K562 (cell line): ENCODE results near the gene CTPS1. TPM values are rescaled to one million over a fixed set of nuclear protein-coding genes. Genes with fewer than 3 reads are reported as not detected.

Experiments
- ATAC-seq: fragments of 200-7000 bp; cut with Tn5 transposase; 3 replicates; pipeline ENCODE4 v1.9.1; 2020; ENCODE audit warnings: moderate library complexity
- BruUV-seq: library from RNA; stranded (reverse); fragments of 400-500 nt; replicated peaks from 2 replicates; lab custom pipeline; 2021; lab: Mats Ljungman, UMichigan
- CTCF ChIA-PET: fragments of 300-600 bp; formaldehyde crosslinking; extraction: SDS; loops from one replicate; lab custom pipeline; 2021; ENCODE audit warnings: low intra/inter-chr PET ratio; lab: Yijun Ruan, JAX
- POLR2A ChIA-PET: fragments of 300-600, 350-650 bp; sonication (Branson Sonifier 250); formaldehyde crosslinking; extraction: SDS; loops from one replicate; lab custom pipeline; 2021; ENCODE audit warnings: antibody characterized with exemption, inconsistent platforms; lab: Yijun Ruan, JAX
- DNase-seq, 4 experiments: peaks; one replicate each; pipeline versions ENCODE4 v3.0.0 to v3.0.0-alpha.2; 2011 to 2018; ENCODE audit warnings: low spot score in 3 of 4, mixed read lengths in 3 of 4; ENCODE audit errors: extremely low read depth in 1 of 4
- FAIRE-seq: peaks from 2 replicates; lab custom pipeline; 2011; peaks lifted over from hg19 to GRCh38; lab: Jason Lieb, UNC
- H2AFZ ChIP-seq: 2 replicates; pipeline ENCODE4 v1.6.0; 2011; ENCODE audit warnings: low read depth, low read length, control low read depth, inconsistent platforms
- H3K27ac ChIP-seq: fragments of 200-600 bp; 3 replicates; pipeline ENCODE4 v1.8.0; 2011; ENCODE audit warnings: low read depth, mild to moderate bottlenecking, control low read depth, inconsistent platforms, low read length, moderate library complexity, mixed read lengths; ENCODE audit errors: extremely low read depth
- H3K27me3 ChIP-seq, 2 experiments: fragments of 300-600 bp in 1 of 2; 2 replicates in 1 of 2; 3 replicates in 1 of 2; pipeline versions ENCODE4 v1.6.0 to v1.8.0; 2011; ENCODE audit warnings: inconsistent platforms in 2 of 2, low read length in 2 of 2, mild to moderate bottlenecking in 1 of 2, mixed read lengths in 1 of 2, moderate library complexity in 1 of 2; ENCODE audit not compliant: control insufficient read depth in 2 of 2, insufficient read depth in 2 of 2
- H3K36me3 ChIP-seq: fragments of 300-600 bp; 3 replicates; pipeline ENCODE4 v1.8.0; 2011; ENCODE audit warnings: mild to moderate bottlenecking, low read length, inconsistent platforms; ENCODE audit not compliant: control insufficient read depth, insufficient read depth
- H3K4me1 ChIP-seq, 2 experiments: fragments of 200-600 bp in 1 of 2; replicated peaks in 1 of 2; 2 replicates in 1 of 2; 3 replicates in 1 of 2; pipeline versions ENCODE4 v1.5.1 to v1.8.0; 2011; ENCODE audit warnings: inconsistent platforms in 2 of 2, low read length in 2 of 2, mild to moderate bottlenecking in 1 of 2, mixed read lengths in 1 of 2, moderate library complexity in 1 of 2; ENCODE audit not compliant: control insufficient read depth in 2 of 2, insufficient read depth in 2 of 2
- H3K4me2 ChIP-seq: 2 replicates; pipeline ENCODE4 v1.6.1; 2011; ENCODE audit warnings: low read length, control low read depth, inconsistent platforms, mixed read lengths; ENCODE audit not compliant: insufficient read depth
- H3K4me3 ChIP-seq: fragments of 200-600 bp; sonication (generic), shearing (Covaris generic); 2 replicates; pipeline ENCODE4 v1.5.1; 2016; ENCODE audit warnings: control low read depth, inconsistent platforms
- H3K79me2 ChIP-seq: fragments of 200-600 bp; 3 replicates; pipeline ENCODE4 v1.8.0; 2011; ENCODE audit warnings: low read length, inconsistent platforms; ENCODE audit not compliant: control insufficient read depth, insufficient read depth
- H3K9ac ChIP-seq, 2 experiments: 2 replicates each; pipeline versions ENCODE4 v1.6.0 to v1.6.1; 2011; ENCODE audit warnings: low read depth in 2 of 2, low read length in 2 of 2, control low read depth in 1 of 2, inconsistent platforms in 1 of 2, mild to moderate bottlenecking in 1 of 2, mixed read lengths in 1 of 2; ENCODE audit not compliant: insufficient read depth in 1 of 2
- H3K9me1 ChIP-seq: one replicate; pipeline ENCODE4 v1.6.0; 2011; ENCODE audit warnings: inconsistent platforms, mild to moderate bottlenecking, low read length, moderate library complexity; ENCODE audit not compliant: control insufficient read depth, insufficient read depth
- H3K9me3 ChIP-seq: replicated peaks from 2 replicates; pipeline ENCODE4 v1.5.1; 2011; ENCODE audit warnings: low read depth, low read length, inconsistent platforms; ENCODE audit not compliant: control insufficient read depth, insufficient read depth
- H4K20me1 ChIP-seq: replicated peaks from 2 replicates; pipeline ENCODE4 v1.6.1; 2011; ENCODE audit warnings: low read length, inconsistent platforms, mixed read lengths; ENCODE audit not compliant: control insufficient read depth, insufficient read depth
- CHD1 ChIP-seq: fragments of 200-600 bp; sonication (generic); IDR thresholded peaks from one replicate; pipeline ENCODE4 v1.6.1; 2012; ENCODE audit warnings: mild to moderate bottlenecking, moderate library complexity, low read length, inconsistent platforms
- HDGF ChIP-seq: fragments of 450-650 bp; IDR thresholded peaks from 2 replicates; pipeline ENCODE4 v1.6.1; 2016
- MAFK ChIP-seq: IDR thresholded peaks from 2 replicates; pipeline ENCODE4 v1.6.1; 2011; ENCODE audit warnings: low read length, improper control_type of control experiment
- NR2C1 ChIP-seq, 2 experiments: fragments of 450-650 bp; IDR thresholded peaks; 2 replicates each; pipeline ENCODE4 v1.6.1; 2017; ENCODE audit warnings: mild to moderate bottlenecking in 2 of 2, antibody characterized with exemption in 1 of 2, inconsistent platforms in 1 of 2, missing compliant biosample characterization in 1 of 2, missing genetic modification characterization in 1 of 2
- POLR2AphosphoS5 ChIP-seq: IDR thresholded peaks from 2 replicates; pipeline ENCODE4 v1.6.1; 2011; ENCODE audit warnings: mild to moderate bottlenecking, low read depth, low read length, moderate library complexity; ENCODE audit not compliant: control insufficient read depth, insufficient read depth
- RNF2 ChIP-seq: sonication (generic); IDR thresholded peaks from 2 replicates; pipeline ENCODE4 v1.6.1; 2016
- SMAD4 ChIP-seq: fragments of 250-450 bp; sonication (Bioruptor Pico); conservative IDR thresholded peaks from 2 replicates; pipeline ENCODE4 v1.8.0; 2021; ENCODE audit warnings: inconsistent platforms, mild to moderate bottlenecking, moderate library complexity
- ZFP36 ChIP-seq: fragments of 150-350 bp; IDR thresholded peaks from 2 replicates; pipeline ENCODE4 v1.6.1; 2018; ENCODE audit warnings: low read length, low read depth; ENCODE audit not compliant: partially characterized antibody
- ZNF764 ChIP-seq: fragments of 250-450 bp; sonication (Bioruptor Pico); IDR thresholded peaks from 2 replicates; pipeline ENCODE4 v1.4.0; 2020; ENCODE audit warnings: low read depth, mild to moderate bottlenecking, moderate library complexity
- ZNF830 ChIP-seq: fragments of 250-450 bp; sonication (Bioruptor Pico); IDR thresholded peaks from 2 replicates; pipeline ENCODE4 v1.5.0; 2021; ENCODE audit warnings: mild to moderate bottlenecking
- WGBS: fragments of 100-300 bp; shearing (Covaris generic); methylation state at CpG from one replicate; pipeline ENCODE4 v1.1.6; 2016; ENCODE audit warnings: low coverage, mixed read lengths; ENCODE audit not compliant: insufficient coverage; ENCODE audit errors: missing lambda C conversion rate; 5-methylcytosine and 5-hydroxymethylcytosine counted together
- in situ Hi-C: fragments of 300-500 bp; cut with MboI; formaldehyde crosslinking; loops from 4 replicates; pipeline ENCODE4 v1.15.0; 2018; ENCODE audit warnings: inconsistent platforms, mixed read lengths
- intact Hi-C: fragments of 100-400 bp; cut with micrococcal nuclease; formaldehyde crosslinking; loops from 2 replicates; pipeline ENCODE4 v1.14.2; 2022
- polyA plus RNA-seq, 8 experiments: library from polyadenylated mRNA; depleted of rRNA in 4 of 8; stranded (reverse) in 5 of 8; unstranded in 3 of 8; fragments of >200 nt; fragmentation: Nextera tagmentation in 2 of 8; fragmentation: Illumina TruSeq in 1 of 8; extraction: Ambion mirVana in 2 of 8; extraction: Trizol in 1 of 8; gene quantifications; 2 replicates each; pipeline versions ENCODE4 v1.2.1 to v1.2.3, GENCODE V29; 2011 to 2014; ENCODE audit warnings: inconsistent platforms in 1 of 8, missing spikeins in 1 of 8
- total RNA-seq, 7 experiments: library from RNA; depleted of rRNA in 6 of 7; stranded (reverse); fragments of >200 nt in 6 of 7; fragmentation: Illumina TruSeq in 2 of 7; extraction: Trizol in 2 of 7; gene quantifications; 2 replicates each; pipeline versions ENCODE4 v1.2.1 to v1.2.3, GENCODE V29; 2011 to 2021; ENCODE audit warnings: low replicate concordance in 1 of 7
- TF ChIP-seq, protein P1 (sequence below): fragments of 450-650 bp; IDR thresholded peaks from 2 replicates; pipeline ENCODE4 v1.6.1; 2018; ENCODE audit warnings: mild to moderate bottlenecking, low read depth; ENCODE audit not compliant: partially characterized antibody
- TF ChIP-seq, protein P2 (sequence below): fragments of 250-450 bp; sonication (Bioruptor Pico); IDR thresholded peaks from 2 replicates; pipeline ENCODE4 v1.5.0; 2021; ENCODE audit warnings: mild to moderate bottlenecking, borderline replicate concordance
- TF ChIP-seq, protein P3 (sequence below): sonication (generic); formaldehyde crosslinking; IDR thresholded peaks from 2 replicates; pipeline ENCODE4 v1.8.0; 2022; ENCODE audit warnings: mild to moderate bottlenecking, missing genetic modification reagents

CTPS1 gene
- total and polyA plus RNA-seq, 9 of the 15 experiments (the other 6 are each of a cell fraction or from before 2014, with no cell fraction given), result 44.4 to 164 (median 87.7) TPM

DNA sequence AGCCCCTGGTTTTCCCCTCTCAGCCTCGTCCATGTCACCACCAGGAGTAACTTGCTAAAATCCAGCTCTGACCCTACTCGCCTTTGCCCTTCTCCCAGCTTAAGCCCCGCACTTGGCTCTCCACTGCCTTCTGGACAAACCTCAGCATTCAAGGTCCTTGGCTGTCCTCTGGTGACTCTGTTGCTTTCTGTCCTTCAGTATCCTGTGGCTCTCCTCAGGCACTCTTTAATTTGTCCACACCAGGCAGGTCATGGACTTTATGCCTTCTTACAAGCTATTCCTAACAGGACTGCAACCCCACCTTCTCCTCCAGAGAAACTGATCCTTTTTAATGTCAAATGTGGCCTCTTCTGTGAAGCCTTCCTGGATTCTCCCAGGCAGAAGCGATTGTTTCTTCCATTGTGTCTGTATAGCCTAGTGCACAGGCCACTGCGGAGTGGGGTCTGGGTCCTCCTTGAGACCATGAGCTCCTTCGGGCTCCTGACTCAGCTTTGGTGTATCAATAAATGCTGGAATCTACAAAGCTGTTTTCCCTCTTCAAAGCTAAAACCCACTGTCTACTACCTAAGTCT is 26.7 kb upstream of the CTPS1 start:
- no TSS peak for BruUV-seq
- Histone ChIP-seq H3K4me3 (no peak overlapping the region), H3K27me3 (peaks cover 5 to 10% of the 10 kb centered on the region in 2 experiments; a peak in 3 of 5 replicates), H3K9ac (peak overlapping the region in 1 of 2 experiments; percentile 80; a peak in 2 of 4 replicates), H3K4me1 (peaks cover 5 to 12% of the 10 kb centered on the region in 2 experiments; a peak in 4 of 5 replicates), H4K20me1 (no peaks in the 10 kb centered on the region), H3K36me3 (no peaks in the 10 kb centered on the region), H3K9me1 (no peaks in the 10 kb centered on the region), H2AFZ (no peak overlapping the region), H3K27ac (no peak overlapping the region), H3K4me2 (no peak overlapping the region), H3K9me3 (no peaks in the 10 kb centered on the region), H3K79me2 (no peaks in the 10 kb centered on the region)
- peak; percentile 33 for ATAC-seq
- intact Hi-C loops, result loop anchor here (1.0 to 5.0 kb wide), 5 partner anchors 91 to 361 kb away; partner anchors contain the start of gene CITED4
- FAIRE-seq, result no peak
- 11% methylated on average over 6 of the region's 6 CpGs for WGBS
- ChIA-PET POLR2A (interaction anchor here (0.7 to 5.5 kb wide), 9 partner anchors 9 to 422 kb away, joined by 3 to 22 read pairs (median 4); partner anchors contain the start of genes CITED4 and ZNF684), CTCF (interaction anchor here (0.8 to 6.0 kb wide), 6 partner anchors 91 to 340 kb away, joined by 4 to 120 read pairs (median 5); partner anchors contain the start of gene CITED4)
- DNase-seq, result no peak
- in situ Hi-C loops, result loop anchor here (5.0 kb wide), 3 partner anchors 96 to 341 kb away; no protein-coding TSS in a partner anchor
- TF ChIP-seq ZNF830 (no peak), POLR2AphosphoS5 (no peak), NR2C1 (IDR thresholded peaks at IDR 0.05) (peak; percentile 29; the same call in 1 of the 2 replicates), NR2C1 (tag; IDR thresholded peaks at IDR 0.05) (no peak), SMAD4 (CRISPR knock-in tag) (no peak), ZNF764 (CRISPR knock-in tag) (no peak), MAFK (no peak), RNF2 (no peak), CHD1 (no peak), ZFP36 (peak; percentile 89), HDGF (0 out of 2 replicates have a peak, but pooled peaks have one; percentile 7)
- TF ChIP-seq, protein P1, sequence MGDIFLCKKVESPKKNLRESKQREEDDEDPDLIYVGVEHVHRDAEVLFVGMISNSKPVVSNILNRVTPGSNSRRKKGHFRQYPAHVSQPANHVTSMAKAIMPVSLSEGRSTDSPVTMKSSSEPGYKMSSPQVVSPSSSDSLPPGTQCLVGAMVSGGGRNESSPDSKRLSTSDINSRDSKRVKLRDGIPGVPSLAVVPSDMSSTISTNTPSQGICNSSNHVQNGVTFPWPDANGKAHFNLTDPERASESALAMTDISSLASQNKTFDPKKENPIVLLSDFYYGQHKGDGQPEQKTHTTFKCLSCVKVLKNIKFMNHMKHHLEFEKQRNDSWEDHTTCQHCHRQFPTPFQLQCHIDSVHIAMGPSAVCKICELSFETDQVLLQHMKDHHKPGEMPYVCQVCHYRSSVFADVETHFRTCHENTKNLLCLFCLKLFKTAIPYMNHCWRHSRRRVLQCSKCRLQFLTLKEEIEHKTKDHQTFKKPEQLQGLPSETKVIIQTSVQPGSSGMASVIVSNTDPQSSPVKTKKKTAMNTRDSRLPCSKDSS, result no peak
- TF ChIP-seq, protein P2, sequence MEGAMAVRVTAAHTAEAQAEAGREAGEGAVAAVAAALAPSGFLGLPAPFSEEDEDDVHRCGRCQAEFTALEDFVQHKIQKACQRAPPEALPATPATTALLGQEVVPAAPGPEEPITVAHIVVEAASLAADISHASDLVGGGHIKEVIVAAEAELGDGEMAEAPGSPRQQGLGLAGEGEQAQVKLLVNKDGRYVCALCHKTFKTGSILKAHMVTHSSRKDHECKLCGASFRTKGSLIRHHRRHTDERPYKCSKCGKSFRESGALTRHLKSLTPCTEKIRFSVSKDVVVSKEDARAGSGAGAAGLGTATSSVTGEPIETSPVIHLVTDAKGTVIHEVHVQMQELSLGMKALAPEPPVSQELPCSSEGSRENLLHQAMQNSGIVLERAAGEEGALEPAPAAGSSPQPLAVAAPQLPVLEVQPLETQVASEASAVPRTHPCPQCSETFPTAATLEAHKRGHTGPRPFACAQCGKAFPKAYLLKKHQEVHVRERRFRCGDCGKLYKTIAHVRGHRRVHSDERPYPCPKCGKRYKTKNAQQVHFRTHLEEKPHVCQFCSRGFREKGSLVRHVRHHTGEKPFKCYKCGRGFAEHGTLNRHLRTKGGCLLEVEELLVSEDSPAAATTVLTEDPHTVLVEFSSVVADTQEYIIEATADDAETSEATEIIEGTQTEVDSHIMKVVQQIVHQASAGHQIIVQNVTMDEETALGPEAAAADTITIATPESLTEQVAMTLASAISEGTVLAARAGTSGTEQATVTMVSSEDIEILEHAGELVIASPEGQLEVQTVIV (CRISPR knock-in tag), result no peak
- TF ChIP-seq, protein P3, sequence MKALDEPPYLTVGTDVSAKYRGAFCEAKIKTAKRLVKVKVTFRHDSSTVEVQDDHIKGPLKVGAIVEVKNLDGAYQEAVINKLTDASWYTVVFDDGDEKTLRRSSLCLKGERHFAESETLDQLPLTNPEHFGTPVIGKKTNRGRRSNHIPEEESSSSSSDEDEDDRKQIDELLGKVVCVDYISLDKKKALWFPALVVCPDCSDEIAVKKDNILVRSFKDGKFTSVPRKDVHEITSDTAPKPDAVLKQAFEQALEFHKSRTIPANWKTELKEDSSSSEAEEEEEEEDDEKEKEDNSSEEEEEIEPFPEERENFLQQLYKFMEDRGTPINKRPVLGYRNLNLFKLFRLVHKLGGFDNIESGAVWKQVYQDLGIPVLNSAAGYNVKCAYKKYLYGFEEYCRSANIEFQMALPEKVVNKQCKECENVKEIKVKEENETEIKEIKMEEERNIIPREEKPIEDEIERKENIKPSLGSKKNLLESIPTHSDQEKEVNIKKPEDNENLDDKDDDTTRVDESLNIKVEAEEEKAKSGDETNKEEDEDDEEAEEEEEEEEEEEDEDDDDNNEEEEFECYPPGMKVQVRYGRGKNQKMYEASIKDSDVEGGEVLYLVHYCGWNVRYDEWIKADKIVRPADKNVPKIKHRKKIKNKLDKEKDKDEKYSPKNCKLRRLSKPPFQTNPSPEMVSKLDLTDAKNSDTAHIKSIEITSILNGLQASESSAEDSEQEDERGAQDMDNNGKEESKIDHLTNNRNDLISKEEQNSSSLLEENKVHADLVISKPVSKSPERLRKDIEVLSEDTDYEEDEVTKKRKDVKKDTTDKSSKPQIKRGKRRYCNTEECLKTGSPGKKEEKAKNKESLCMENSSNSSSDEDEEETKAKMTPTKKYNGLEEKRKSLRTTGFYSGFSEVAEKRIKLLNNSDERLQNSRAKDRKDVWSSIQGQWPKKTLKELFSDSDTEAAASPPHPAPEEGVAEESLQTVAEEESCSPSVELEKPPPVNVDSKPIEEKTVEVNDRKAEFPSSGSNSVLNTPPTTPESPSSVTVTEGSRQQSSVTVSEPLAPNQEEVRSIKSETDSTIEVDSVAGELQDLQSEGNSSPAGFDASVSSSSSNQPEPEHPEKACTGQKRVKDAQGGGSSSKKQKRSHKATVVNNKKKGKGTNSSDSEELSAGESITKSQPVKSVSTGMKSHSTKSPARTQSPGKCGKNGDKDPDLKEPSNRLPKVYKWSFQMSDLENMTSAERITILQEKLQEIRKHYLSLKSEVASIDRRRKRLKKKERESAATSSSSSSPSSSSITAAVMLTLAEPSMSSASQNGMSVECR (CRISPR knock-in tag), result 0 out of 2 replicates have a peak, but pooled peaks have one; percentile 31
